AG10803 (cell line): ENCODE measurements around the gene GRID2.

Experiments used
- DNase-seq: peaks from one replicate; pipeline ENCODE4 v3.0.0; 2010; ENCODE audit warnings: low read depth
- H3K4me3 ChIP-seq: 2 replicates; pipeline ENCODE4 v1.5.1; 2011; ENCODE audit warnings: mild to moderate bottlenecking, low read length, control low read depth
- TF ChIP-seq, protein P1 (sequence below): conservative IDR thresholded peaks from 2 replicates; pipeline ENCODE4 v1.5.1; 2011; ENCODE audit warnings: mild to moderate bottlenecking, low read length, control low read depth, inconsistent platforms

Gene GRID2

DNA sequence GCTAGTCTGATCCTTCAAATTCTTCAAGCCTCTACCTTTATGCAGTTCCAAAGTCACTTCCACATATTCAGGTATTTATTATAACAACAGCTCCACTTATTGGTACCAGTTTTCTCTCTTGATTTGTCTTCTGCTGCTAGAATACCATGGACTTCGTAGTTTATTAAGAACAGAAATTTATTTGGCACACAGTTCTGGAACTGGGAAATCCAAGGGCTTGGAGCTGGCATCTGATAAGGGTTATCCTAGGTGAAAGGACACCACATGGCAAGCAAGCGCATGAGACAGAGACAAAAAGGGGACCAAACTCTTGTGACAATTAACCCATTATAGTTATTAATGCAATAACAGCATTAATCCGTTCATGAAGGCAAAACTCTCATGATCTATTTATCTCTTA is 924.3 kb downstream of the GRID2 start:
- H3K4me3 ChIP-seq, result no peak overlapping the region
- TF ChIP-seq, protein P1, sequence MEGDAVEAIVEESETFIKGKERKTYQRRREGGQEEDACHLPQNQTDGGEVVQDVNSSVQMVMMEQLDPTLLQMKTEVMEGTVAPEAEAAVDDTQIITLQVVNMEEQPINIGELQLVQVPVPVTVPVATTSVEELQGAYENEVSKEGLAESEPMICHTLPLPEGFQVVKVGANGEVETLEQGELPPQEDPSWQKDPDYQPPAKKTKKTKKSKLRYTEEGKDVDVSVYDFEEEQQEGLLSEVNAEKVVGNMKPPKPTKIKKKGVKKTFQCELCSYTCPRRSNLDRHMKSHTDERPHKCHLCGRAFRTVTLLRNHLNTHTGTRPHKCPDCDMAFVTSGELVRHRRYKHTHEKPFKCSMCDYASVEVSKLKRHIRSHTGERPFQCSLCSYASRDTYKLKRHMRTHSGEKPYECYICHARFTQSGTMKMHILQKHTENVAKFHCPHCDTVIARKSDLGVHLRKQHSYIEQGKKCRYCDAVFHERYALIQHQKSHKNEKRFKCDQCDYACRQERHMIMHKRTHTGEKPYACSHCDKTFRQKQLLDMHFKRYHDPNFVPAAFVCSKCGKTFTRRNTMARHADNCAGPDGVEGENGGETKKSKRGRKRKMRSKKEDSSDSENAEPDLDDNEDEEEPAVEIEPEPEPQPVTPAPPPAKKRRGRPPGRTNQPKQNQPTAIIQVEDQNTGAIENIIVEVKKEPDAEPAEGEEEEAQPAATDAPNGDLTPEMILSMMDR, result no peak
- DNase-seq, result no peak

- no peak overlapping the region for H3K4me3 ChIP-seq
- no peak for DNase-seq
- TF ChIP-seq, protein P1, result no peak
These were observed 929.1 kb downstream of the GRID2 start for GRCh38 chr4:93232883-93233282.

DNA sequence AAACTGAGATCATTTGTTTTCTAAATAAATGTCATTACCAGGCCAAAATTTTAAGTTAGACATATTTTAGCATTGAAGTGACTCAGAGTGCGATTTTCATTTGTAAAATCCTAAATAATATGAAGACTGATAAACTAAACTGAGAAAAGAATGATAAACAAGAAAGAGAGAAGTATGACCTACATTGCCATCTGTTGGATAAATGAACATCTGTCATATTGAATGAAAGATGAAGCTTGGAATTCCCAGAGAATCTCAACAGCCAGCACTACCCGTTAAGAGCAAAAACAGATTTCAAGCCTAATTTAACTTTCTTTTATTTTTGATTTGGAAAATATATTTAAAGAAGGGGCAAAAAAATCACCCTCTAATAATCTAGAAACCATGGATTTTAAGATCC is 933.8 kb downstream of the GRID2 start:
- TF ChIP-seq, protein P1, result no peak
- H3K4me3 ChIP-seq, result no peak overlapping the region
- no peak for DNase-seq

- H3K4me3 ChIP-seq, result no peak overlapping the region
- TF ChIP-seq, protein P1, result no peak
- no peak for DNase-seq
These were observed 939.5 kb downstream of the GRID2 start for GRCh38 chr4:93243262-93243661.

- DNase-seq, result no peak
- no peak overlapping the region for H3K4me3 ChIP-seq
- TF ChIP-seq, protein P1, result no peak
These were observed 957.4 kb downstream of the GRID2 start for GRCh38 chr4:93261207-93261606.

DNA sequence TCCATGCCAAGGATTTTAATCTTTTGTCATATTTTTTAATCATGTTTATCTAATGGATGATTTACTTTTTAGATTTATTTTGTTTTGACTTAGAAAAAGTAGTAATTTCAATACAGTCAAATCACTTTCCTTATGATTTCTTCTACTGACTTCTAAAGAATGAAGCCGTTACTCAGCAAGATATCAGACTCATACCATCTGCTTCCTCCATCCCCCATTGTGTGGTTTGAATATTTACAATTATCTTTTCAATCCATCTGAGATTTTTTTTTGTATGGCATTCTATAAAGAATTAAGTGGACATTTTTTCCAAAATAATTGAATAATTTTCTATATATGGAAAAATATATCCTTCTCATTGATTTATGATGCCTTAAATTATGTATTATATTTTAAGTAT is 959.4 kb downstream of the GRID2 start:
- DNase-seq, result no peak
- no peak overlapping the region for H3K4me3 ChIP-seq
- TF ChIP-seq, protein P1, result no peak

DNA sequence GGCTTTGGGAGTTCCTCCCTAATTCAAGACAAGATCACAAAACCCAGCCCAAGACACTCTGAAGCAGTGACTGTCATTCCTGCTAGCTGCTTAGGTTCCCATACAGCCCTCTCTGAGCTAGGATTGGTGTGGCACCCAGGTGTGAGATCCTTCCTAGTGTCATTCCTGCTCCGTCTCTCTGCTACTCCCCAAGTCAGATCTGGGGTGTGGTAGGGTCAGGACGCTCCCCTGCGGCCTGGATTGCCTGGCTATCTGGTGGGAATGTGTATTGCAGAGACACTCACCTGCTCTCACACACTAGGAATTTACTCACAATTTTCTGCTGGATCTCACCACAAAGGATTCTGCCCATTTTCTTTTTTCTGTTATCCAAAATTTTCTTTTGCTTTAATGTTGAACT is 964.0 kb downstream of the GRID2 start:
- no peak overlapping the region for H3K4me3 ChIP-seq
- no peak for DNase-seq
- TF ChIP-seq, protein P1, result no peak
